ENCODE results near the gene SCN4A. TPM values are rescaled to one million over a fixed set of nuclear protein-coding genes. Genes with fewer than 3 reads are reported as not detected.

Gene SCN4A
- total RNA-seq, 4 donors from 2014 or later, result 0.80 to 1.5 (median 0.81) TPM

- no peak overlapping the region for H3K4me3 ChIP-seq (ENCODE audit: low read depth, poor library complexity, severe bottlenecking)
- no peak for DNase-seq (ENCODE audit: low spot score in 2 of 2)
- TF ChIP-seq CTCF (IDR thresholded peaks at IDR 0.05) (no peak), POLR2A (IDR thresholded peaks at IDR 0.05) (no peak)
- WGBS, 2 donors, result 66 to 70% methylated on average over 18 of the region's 18 CpGs
- intact Hi-C loops (cut with DNase I; ENCODE audit: low total_unique reads), result no loop called here
These were observed 23.0 kb downstream of the SCN4A start for GRCh38 chr17:63949576-63950250.

- intact Hi-C loops (cut with DNase I; ENCODE audit: low total_unique reads), result no loop called here
- H3K4me3 ChIP-seq (ENCODE audit: low read depth, poor library complexity, severe bottlenecking), result no peak overlapping the region
- TF ChIP-seq POLR2A (IDR thresholded peaks at IDR 0.05) (no peak), CTCF (IDR thresholded peaks at IDR 0.05) (no peak)
- DNase-seq (ENCODE audit: low spot score in 2 of 2), result no peak
- 89% methylated on average over 9 of the region's 9 CpGs; no CpG with 5 or more reads in 1 of the 2 donors for WGBS, 2 donors
These were observed 24.2 kb downstream of the SCN4A start for GRCh38 chr17:63948521-63948920.

GRCh38 chr17:63947711-63948330 is 24.9 kb downstream of the SCN4A start:
- no peak for DNase-seq (ENCODE audit: low spot score in 2 of 2)
- no peak overlapping the region for H3K4me3 ChIP-seq (ENCODE audit: low read depth, poor library complexity, severe bottlenecking)
- intact Hi-C loops (cut with DNase I; ENCODE audit: low total_unique reads), result no loop called here
- WGBS, 2 donors, result 79 to 85% methylated on average over 16 to 18 of the region's 18 CpGs
- TF ChIP-seq CTCF (IDR thresholded peaks at IDR 0.05) (no peak), POLR2A (IDR thresholded peaks at IDR 0.05) (no peak)

- 46 to 50% methylated on average over 12 to 18 of the region's 20 CpGs for WGBS, 2 donors
- intact Hi-C loops (cut with DNase I; ENCODE audit: low total_unique reads), result no loop called here
- no peak overlapping the region for H3K4me3 ChIP-seq (ENCODE audit: low read depth, poor library complexity, severe bottlenecking)
- TF ChIP-seq POLR2A (IDR thresholded peaks at IDR 0.05) (no peak), CTCF (IDR thresholded peaks at IDR 0.05) (no peak)
- DNase-seq (ENCODE audit: low spot score in 2 of 2), result no peak
These were observed 26.0 kb downstream of the SCN4A start for GRCh38 chr17:63946440-63947363.

- no peak for TF ChIP-seq POLR2A (IDR thresholded peaks at IDR 0.05)
- H3K4me3 ChIP-seq (ENCODE audit: low read depth, poor library complexity, severe bottlenecking), result no peak overlapping the region
- no peak for DNase-seq (ENCODE audit: low spot score in 2 of 2)
- intact Hi-C loops (cut with DNase I; ENCODE audit: low total_unique reads), result no loop called here
- 68 to 72% methylated on average over 6 of the region's 6 CpGs for WGBS, 2 donors
These were observed 26.8 kb downstream of the SCN4A start for GRCh38 chr17:63945784-63946439.
